ENCODE data around the gene DCST2. TPM values are rescaled to one million over a fixed set of nuclear protein-coding genes. Genes with fewer than 3 reads are reported as not detected.

DCST2 gene
- total and polyA plus RNA-seq, 2 of the 8 experiments (the other 6 are each of a cell fraction or from before 2014, with no cell fraction given): 0.43 to 2.1 TPM

DNA sequence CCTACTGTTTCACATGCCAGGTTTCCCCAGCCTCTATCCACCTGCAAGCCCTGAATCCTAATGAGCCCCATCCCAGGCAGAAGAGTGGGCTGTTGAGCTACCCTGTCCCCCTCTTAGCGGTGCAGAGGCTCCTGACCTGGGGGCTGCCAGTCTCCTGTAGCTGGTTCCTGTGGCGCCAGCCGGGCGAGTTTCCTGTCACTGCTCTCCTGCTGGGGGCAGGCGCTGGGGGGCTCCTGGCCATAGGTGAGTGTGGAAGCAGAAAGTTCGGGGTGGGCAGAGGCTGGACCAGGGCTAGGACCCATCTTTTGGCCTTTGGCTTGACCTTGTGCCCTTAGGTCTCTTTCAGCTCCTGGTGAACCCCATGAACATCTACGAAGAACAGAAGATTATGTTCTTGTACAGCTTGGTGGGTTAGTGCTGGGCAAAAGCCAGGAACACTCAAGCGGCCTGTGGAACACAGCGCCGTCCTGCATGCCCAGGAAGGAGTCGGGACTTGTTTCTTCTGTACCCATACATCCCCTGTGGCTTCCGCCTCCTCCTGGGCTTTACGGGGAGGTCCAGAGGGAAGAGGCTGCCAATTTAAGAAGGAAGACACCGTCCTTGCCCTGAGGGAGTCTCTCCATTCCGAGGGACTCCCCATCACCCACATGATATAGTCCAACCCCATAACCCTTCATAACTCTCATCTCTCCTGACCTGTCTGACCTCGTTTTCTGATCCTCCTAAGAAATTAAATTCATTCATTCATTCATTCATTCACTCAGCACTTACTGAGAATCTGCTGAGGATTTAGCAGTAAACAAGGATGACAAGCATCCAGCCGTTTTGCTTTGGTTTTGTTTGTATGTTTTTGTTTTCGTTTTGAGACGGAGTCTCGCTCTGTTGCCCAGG is 982 bp upstream of the DCST2 start (continued):
- TF ChIP-seq, protein P1, sequence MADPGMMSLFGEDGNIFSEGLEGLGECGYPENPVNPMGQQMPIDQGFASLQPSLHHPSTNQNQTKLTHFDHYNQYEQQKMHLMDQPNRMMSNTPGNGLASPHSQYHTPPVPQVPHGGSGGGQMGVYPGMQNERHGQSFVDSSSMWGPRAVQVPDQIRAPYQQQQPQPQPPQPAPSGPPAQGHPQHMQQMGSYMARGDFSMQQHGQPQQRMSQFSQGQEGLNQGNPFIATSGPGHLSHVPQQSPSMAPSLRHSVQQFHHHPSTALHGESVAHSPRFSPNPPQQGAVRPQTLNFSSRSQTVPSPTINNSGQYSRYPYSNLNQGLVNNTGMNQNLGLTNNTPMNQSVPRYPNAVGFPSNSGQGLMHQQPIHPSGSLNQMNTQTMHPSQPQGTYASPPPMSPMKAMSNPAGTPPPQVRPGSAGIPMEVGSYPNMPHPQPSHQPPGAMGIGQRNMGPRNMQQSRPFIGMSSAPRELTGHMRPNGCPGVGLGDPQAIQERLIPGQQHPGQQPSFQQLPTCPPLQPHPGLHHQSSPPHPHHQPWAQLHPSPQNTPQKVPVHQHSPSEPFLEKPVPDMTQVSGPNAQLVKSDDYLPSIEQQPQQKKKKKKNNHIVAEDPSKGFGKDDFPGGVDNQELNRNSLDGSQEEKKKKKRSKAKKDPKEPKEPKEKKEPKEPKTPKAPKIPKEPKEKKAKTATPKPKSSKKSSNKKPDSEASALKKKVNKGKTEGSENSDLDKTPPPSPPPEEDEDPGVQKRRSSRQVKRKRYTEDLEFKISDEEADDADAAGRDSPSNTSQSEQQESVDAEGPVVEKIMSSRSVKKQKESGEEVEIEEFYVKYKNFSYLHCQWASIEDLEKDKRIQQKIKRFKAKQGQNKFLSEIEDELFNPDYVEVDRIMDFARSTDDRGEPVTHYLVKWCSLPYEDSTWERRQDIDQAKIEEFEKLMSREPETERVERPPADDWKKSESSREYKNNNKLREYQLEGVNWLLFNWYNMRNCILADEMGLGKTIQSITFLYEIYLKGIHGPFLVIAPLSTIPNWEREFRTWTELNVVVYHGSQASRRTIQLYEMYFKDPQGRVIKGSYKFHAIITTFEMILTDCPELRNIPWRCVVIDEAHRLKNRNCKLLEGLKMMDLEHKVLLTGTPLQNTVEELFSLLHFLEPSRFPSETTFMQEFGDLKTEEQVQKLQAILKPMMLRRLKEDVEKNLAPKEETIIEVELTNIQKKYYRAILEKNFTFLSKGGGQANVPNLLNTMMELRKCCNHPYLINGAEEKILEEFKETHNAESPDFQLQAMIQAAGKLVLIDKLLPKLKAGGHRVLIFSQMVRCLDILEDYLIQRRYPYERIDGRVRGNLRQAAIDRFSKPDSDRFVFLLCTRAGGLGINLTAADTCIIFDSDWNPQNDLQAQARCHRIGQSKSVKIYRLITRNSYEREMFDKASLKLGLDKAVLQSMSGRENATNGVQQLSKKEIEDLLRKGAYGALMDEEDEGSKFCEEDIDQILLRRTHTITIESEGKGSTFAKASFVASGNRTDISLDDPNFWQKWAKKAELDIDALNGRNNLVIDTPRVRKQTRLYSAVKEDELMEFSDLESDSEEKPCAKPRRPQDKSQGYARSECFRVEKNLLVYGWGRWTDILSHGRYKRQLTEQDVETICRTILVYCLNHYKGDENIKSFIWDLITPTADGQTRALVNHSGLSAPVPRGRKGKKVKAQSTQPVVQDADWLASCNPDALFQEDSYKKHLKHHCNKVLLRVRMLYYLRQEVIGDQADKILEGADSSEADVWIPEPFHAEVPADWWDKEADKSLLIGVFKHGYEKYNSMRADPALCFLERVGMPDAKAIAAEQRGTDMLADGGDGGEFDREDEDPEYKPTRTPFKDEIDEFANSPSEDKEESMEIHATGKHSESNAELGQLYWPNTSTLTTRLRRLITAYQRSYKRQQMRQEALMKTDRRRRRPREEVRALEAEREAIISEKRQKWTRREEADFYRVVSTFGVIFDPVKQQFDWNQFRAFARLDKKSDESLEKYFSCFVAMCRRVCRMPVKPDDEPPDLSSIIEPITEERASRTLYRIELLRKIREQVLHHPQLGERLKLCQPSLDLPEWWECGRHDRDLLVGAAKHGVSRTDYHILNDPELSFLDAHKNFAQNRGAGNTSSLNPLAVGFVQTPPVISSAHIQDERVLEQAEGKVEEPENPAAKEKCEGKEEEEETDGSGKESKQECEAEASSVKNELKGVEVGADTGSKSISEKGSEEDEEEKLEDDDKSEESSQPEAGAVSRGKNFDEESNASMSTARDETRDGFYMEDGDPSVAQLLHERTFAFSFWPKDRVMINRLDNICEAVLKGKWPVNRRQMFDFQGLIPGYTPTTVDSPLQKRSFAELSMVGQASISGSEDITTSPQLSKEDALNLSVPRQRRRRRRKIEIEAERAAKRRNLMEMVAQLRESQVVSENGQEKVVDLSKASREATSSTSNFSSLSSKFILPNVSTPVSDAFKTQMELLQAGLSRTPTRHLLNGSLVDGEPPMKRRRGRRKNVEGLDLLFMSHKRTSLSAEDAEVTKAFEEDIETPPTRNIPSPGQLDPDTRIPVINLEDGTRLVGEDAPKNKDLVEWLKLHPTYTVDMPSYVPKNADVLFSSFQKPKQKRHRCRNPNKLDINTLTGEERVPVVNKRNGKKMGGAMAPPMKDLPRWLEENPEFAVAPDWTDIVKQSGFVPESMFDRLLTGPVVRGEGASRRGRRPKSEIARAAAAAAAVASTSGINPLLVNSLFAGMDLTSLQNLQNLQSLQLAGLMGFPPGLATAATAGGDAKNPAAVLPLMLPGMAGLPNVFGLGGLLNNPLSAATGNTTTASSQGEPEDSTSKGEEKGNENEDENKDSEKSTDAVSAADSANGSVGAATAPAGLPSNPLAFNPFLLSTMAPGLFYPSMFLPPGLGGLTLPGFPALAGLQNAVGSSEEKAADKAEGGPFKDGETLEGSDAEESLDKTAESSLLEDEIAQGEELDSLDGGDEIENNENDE (IDR thresholded peaks at IDR 0.05; ENCODE audit: insufficient replicate concordance, low read length): no peak
- TF ChIP-seq CBX5 (IDR thresholded peaks at IDR 0.05; ENCODE audit: low read depth, low read length) (no peak), EGR1 (IDR thresholded peaks at IDR 0.05; ENCODE audit: borderline replicate concordance, low read depth, low read length) (no peak), ZNF274 (IDR thresholded peaks at IDR 0.05; ENCODE audit: borderline replicate concordance, extremely low read depth, low read length) (no peak), SP4 (IDR thresholded peaks at IDR 0.05; ENCODE audit: low read length) (no peak), NANOG (IDR thresholded peaks at IDR 0.05; ENCODE audit: insufficient read depth, low read depth, low read length, poor library complexity, severe bottlenecking) (no peak), CEBPB (IDR thresholded peaks at IDR 0.05; ENCODE audit: low read depth, low read length) (no peak), POU5F1 (IDR thresholded peaks at IDR 0.05; ENCODE audit: low read depth, low read length) (no peak), SIN3A (conservative IDR thresholded peaks at IDR 0.05 in 1 of 2, IDR thresholded peaks at IDR 0.05 in 1 of 2; ENCODE audit: low read depth in 1 of 2, low read length in 2 of 2) (no peak), JUND (IDR thresholded peaks at IDR 0.05; ENCODE audit: low read length) (no peak)

All from H1 (cell line).